Inflammatory macrophage treated with lipopolysaccharide for 4 hours (primary cell): Measurements from ENCODE around the gene SLC9A3.
"Not testable (repeated sequence)": the region's sequence is repeated elsewhere in the genome, so short reads cannot be mapped to it uniquely, and the experiment has no call there.

Experiments used
- DNase-seq: peaks from one replicate; pipeline ENCODE4 v3.0.0-alpha.2; 2020

The SLC9A3 gene

DNA sequence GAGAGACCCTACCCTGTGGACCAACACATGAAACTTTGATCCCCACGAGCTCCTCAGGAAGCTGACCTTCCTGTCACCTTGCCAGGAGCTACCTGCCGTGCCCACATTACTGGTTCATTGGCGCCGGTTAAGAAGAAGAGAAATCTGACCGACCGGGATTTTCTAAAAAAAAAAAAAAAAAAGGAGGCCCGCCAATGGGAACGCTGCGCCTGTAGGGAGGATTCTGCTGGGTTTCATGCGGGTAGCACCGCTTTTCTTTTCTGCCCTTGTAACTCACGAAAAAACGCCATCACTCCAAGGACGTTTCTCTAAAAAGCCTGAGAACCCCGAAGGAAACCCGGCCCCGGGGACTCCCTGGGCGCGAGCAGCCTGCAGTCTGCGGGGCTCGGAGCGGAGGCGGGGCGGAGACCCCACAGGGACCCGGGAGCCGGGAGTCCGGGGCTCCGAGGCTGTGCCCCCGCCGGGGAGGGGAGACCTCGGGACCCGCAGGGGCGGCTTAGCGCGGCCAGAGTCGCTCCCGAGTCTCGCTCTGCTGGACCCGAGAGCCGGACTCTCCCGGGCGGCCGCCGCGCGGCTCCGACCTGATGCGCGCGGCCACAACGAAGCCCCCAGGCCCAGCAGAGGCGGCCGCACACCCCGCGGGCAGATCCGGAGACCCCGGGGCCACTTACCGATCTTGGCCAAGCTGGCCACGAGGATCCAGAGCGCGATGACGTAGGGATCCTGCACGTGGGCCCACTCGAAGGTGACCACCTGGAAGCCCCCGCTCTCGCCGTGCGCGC lies 617 bp downstream of the SLC9A3 start:
- no peak for DNase-seq

DNA sequence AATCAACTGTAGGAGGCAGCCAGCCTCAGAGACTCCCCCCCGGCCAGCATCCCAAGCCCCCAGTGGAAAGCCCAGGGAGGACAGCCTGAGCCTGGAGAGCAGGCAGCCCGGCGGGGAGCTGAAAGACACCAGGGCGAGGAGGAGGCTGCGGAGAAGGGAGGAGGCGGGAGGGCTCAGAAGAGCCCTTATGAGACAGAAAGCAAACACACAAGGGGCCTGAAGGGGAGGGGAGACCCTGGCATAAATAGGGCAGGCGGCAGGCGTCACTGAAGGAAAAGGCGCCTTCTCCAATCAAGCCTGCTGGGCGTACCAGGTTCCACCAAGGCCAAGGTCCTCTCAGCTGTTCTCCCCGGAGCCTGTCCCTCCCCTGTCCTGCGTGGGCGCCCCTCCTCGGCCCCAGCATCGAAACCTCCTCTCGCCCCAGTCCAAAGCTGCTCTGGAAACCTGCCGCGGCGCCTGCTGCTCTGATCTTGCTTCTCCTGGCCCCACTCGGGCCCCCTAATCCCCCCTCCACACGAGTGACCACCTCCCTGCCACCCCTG lies 1.3 kb downstream of the SLC9A3 start:
- DNase-seq, result no peak

DNA sequence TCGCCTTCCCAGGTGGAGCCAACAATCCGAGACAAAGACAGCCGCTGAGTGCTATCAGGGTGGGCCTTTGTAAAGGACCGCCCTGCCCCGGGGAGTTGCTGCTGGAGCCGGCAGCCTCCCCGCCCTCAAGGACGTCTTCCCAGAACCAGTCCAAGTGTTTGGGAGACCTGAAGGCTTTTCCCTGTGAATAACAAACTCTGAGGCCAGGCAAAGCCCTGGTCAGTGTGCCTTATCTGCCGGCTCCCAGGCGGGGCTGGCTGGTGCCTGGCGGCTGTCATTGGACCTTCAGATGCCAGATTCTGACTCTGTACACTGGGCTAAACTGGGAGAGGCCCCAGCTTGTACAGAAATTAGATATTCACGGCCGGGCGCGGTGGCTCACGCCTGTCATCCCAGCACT lies 2.1 kb downstream of the SLC9A3 start:
- no peak for DNase-seq

DNA sequence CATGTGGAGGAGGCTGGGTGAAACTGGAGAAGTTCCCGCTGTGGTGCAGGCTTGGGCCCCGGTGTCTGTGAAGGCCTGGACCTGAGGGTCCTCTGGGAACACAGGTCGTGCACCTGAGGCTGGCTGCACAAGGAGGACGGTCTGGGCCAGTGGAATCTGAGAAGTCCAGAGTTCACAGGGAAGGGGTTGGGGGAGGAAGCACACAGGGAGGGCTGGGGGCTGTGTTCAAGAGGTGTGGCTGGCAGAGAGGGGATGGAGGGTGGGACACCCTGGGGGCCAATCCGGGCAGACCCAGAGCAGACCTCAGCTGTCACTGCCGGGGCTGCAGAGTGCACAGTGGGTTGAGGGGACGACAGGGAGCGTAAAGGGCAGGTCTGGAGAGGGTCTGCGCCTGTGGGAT lies 2.6 kb downstream of the SLC9A3 start:
- no peak for DNase-seq

DNA sequence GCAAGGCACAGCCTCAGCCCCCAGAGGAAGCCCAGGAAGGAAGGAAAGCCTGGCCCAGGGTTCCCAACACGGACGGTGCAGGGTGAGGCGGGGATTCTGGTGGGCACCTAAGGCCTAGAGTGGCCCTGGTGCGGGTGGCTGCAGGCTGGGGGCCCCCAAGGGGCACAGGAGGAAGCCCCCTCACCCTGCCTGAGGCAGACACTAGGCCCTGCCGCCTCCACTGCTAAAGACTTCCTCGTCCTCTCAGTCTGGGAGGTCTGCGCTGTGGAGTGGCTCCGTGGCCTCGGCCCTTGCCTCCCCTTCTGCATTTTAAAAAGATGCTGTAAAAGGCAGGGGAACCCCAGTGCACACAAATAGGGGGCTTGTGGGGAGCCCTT lies 3.4 kb downstream of the SLC9A3 start:
- no peak for DNase-seq

DNA sequence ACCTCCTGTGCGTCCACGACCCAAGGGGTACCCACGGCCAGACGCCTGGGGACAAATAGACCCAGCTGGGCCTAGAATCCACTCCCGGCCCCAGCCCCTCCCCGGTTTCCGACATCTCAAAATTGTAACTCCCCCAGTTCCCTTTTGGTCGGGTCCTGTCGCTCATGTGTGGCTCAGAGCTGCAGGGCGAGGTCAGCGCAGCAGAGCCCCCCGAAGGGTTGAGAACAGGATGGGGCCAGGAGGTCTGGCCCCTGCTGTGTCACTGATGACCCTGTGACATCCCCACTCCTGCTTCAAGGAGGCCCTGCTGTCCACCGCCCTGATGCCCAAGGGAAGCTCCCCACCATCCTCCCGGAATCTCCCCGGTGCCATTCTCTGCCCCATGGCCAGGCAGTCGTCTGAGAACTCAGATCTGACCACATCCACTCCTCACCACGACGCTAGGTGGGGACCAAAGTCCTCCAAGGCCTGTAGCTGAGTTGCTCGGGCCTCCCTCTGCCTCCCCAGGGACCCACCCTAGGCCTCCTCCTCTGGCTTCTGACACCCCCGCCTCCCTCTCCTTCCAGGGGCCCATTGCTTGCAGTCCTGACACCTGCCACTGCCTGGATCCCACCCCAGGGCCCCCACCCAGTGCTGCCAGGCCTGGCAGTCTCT lies 3.9 kb downstream of the SLC9A3 start:
- DNase-seq, result no peak

DNA sequence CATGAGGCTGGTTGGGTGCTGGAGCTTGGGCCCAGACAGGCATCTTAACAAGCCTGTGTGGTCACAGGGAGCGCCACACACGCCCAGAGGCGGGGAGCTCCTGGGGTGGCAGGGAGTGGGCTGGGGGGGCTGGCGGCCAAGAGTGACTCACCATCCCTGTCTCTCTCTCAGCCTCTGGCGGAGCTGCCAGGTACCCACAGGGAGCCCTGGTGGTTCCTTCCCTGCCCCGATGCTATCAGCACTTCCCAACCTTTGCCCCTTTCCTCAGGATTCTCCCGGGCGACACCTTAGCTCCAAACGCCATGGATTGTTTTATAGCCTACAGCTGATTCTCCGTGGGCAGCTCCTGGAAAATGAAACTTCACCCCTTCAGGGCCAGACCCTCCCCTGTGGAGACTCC lies 5.5 kb downstream of the SLC9A3 start:
- DNase-seq, result no peak

DNA sequence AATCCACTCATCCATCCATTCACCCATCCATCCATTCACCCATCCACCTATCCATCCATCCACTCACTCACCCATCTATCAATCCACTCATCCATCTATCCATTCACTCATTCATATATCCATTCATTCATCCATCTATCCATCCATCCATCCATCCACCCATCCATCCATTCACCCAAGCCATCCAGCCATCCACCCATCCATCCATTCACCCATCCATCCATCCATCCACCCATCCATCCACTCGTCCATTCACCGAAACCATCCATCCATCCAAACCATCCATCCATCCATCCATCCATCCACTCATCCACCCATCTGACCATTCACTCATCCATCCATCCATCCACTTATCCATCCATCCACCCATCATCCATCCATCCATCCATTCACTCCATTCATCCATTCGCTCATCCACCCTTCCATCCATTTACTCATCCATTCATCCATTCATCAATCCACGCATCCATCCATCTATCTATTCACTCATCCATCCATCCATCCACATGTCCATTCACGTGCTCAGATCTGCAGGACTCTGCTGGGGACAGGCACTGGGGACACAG lies 6.6 kb downstream of the SLC9A3 start:
- no peak for DNase-seq

DNA sequence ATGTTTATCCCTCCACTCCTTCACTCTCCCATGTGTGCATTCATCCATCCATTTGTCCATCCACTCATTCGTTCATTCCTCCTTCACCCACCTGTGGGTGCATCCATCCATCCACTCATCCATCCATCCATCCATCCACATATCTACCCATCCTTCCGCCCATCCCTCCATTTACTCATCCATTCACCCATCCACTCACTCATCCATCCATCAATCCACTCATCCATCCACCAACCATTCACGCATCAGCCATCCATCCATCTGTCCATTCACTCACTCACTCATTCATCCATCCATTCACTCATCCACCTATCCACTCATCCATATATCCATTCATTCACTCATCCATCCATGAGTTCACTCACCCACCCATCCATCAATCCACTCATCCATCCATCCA lies 7.3 kb downstream of the SLC9A3 start:
- DNase-seq, result no peak

DNA sequence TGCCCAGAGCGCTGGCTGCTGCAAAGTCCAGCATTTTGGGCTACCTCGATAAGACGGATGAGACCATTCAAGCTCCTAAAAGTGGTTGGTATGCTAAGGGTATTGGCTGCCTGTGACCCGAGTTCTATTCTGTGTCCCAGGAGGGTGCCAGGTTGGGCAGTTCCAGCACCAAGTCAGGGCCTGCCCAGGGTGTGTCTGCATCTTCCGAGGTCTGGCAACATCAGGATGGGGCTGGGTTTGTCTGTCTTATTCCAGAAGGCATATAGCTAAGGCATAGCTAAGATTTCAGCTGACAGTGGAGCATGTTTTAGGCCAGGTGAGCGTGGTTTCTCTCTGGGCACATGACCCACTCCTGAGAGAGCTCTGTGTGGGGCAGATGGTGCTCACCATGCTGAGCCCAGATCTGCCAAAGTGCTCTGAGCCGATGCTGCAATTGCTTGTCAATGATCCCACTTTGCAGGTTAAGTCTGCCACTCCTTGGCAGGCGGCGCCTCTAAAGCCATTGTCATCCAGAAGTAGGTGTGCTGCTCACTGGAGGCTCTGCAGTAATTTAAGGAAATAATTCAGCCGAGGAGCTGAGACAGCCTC lies 7.8 kb downstream of the SLC9A3 start:
- DNase-seq, result no peak

DNA sequence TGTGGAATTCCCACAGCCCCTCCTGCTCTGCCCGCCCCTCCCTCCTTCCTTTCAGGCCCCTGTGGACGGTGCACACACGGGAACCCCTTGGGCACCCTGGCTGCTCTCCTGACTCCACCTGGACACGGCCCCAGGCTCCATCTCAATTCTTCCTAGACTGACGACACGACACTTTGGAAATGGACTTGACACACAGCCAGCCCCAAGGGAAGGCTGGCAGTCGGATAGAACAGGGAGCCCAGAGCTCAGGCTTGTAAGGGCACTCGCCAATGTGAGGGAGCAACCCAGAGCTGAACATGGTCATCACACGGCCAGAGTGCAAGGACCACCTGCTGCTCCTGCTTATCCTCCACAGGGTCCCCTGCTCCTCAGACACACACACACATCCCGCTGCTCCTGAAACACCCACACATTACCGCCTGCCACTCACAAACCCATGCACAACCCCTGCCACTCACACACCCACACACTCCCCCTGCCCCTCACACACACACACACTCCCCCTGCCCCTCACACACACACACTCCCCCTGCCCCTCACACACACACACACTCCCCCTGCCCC lies 8.9 kb downstream of the SLC9A3 start:
- no peak for DNase-seq

DNA sequence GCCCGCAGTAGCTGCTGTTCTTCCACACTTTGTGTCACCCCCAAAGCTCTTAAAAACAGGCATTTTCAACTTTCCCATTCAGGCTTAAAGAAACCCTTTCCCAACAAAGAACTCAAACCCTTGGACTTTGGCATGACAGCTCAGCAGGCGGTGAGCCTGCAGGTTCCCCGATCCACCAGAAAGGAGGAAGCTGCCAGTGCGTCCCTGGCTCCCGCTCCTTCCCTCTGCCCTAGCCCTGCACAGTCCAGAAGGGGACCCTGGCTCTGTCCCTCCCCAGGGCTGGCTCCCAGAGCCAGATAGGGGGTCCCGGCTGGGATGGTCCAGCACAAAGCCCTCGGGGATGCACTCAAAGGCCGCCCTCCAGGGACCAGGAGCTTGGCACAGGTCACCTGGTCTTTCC lies 9.6 kb downstream of the SLC9A3 start:
- no peak for DNase-seq

DNA sequence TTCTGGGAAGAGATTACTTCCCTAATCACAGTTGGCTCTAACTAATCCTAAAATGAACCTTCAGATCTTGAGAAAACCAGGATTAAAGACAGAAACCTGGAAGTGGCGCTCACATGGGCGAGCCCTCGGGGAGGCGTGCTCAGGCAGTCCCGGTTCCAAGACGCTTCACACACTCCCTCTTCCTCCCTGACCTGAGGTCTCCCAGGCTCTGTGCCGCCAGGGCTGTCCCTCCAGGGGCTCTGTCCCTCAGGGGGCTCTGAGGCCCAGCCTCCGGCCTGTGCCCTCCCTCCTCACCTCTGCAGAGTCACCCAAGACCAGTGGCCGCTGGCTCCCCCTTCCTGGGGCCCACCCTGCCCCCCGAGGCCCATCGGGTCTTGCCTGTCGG lies 10.2 kb downstream of the SLC9A3 start:
- no peak for DNase-seq

DNA sequence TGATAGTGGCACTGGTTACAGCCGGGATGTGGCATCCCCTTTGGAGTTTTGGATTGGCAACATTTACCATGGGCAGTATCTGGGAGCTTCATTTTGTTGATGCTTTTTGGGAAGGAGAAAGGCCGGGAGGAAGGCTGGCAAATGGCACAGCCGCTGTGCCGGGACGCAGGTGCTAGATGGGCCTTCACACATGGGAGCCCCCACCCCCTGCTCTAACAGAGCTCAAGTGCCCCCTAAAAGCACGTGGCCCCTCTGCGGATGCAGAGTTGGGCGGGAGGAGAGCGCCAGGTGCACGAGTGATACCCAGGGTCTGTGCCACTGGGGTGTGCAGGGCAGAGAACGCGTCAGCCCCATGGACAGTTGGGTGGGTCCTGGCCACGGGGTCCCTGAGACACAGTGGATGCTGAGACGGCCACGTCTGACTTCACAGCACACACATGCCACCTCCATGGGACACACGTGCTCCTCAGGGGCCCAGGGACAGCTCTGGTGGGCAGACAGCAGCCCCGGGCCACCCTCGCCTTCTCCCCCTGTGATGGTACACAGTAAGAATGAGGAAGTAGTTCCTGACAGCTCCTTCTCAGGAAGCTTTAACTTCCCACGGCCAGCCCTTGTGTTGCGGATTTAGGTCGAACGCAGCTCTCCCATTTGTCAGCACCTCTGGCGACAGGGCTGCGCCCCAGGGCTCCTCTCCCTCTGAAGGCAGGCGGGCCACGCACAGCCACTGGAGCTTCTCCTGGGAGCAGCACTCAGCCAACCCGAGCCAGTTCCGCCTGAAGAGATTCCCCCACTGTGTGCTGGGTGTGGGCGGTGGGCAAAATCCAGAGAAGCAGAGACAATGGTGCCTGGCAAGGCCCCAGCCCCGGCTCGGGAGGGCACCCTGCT lies 10.8 kb downstream of the SLC9A3 start:
- DNase-seq, result peak; percentile 37

DNA sequence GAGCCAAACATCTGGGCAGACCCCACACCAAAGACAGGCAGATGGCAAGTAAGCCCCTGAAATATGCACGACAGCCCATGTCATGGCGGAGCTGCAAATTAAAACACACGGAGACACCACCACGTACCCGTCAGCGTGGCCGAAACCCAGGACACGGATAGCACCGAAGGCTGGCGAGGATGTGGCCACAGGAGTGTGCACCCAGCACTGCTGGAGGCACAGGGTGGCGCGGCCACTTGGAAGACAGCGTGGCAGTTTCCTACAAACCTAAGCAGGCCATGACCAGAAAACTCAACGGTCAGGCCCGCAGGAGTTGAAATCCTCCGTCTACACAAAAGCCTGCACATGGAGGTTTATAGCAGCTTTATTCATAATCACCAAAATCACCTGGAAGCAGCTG lies 12.8 kb downstream of the SLC9A3 start:
- DNase-seq, result no peak

DNA sequence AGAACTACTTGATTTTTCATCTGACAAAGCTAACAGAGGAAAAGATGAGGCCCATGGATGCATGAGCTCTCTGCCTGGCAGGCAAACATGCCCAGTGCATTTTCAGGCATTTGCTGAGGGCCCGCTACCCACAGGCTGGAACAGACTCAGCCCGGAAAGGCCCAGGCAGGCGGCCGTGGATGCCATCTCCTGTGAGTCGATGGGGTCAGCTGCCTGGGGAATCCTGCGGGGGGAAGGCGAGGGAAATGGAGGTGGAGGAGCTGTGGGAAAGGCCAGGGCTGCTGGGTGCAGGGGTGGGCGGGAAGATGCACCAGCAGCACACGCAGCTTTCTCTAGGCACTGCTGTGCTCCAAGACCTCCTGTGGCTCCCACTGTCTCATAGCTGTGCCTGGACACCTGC lies 13.7 kb downstream of the SLC9A3 start:
- DNase-seq, result no peak

DNA sequence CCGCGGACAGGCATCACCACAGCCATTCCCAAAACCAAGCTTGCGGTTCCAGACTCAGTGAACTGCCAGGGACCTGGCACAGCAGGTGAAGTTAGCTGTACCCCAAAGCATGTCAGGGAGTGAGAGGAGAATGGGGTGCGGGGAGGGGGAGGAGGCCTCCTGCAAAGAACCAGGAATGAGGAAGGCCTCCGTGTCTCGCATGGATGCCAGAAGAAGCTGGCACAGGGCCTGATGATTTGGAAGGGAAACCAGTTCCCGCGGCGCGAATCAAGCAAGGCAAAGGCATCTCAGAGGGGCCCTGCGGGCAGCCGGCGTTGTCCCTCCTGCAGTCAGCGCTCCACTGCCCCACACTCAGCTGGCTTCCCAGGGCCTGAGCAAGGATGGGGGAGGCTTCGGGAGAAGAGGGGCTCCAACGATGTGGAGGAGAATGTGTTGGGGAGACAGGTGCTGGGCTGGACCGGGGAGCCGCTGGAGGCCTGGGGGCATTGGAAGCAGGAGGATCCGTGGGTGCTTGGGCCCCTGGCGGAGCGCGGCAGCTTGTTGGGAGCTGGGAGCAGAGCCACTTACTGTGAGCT lies 14.6 kb downstream of the SLC9A3 start:
- DNase-seq, result no peak

DNA sequence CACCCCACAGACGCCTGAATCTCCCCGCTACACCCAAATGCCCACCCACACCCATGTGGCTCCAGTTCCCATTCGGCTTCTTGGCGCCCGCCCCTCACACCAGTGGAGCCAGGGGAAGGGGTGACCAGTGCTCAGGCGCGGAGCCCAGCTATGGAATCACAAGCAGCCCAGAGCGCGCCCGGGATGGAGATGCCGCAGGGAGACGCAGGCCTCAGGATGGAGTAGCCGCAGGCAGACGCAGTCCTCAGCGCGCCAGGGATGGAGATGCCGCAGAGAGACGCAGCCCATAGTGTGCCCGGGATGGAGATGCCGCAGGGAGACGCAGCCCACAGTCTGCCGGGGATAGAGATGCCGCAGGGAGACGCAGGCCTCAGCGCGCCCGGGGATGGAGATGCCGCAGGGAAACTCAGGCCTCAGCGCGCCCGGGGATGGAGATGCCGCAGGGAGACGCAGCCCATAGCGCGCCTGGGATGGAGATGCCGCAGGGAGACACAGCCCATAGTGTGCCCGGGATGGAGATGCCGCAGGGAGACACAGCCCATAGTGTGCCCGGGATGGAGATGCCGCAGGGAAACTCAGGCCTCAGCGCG lies 16.2 kb downstream of the SLC9A3 start:
- not testable (repeated sequence) for DNase-seq

DNA sequence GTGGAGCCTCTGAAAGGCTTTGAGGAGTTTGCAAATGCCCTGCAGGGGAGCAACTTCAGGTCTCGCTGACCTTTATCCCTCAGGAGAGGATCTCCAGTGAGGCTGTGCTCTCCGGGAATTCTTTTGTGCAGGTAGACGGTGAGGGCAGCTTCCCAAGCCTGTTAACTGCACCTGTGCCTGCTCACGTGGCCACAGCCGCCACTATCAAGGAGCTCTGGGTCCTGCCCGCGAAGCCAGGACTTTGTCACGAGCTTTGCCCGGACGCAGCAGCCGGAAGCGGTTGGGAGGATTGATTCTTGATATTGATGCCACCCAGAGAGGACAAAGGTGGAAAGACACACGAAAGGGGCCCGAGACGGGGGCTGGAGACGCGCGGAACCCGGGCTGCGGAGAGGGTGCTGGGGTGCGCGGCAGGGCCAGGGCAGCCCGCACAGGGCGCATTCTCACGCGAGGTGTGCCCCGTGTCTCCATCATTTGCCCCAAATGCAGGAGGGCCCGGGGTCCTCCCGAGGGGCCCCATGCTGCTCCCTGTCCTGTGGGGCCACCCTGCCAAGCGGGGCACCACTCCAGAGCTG lies 18.2 kb downstream of the SLC9A3 start:
- DNase-seq, result no peak

DNA sequence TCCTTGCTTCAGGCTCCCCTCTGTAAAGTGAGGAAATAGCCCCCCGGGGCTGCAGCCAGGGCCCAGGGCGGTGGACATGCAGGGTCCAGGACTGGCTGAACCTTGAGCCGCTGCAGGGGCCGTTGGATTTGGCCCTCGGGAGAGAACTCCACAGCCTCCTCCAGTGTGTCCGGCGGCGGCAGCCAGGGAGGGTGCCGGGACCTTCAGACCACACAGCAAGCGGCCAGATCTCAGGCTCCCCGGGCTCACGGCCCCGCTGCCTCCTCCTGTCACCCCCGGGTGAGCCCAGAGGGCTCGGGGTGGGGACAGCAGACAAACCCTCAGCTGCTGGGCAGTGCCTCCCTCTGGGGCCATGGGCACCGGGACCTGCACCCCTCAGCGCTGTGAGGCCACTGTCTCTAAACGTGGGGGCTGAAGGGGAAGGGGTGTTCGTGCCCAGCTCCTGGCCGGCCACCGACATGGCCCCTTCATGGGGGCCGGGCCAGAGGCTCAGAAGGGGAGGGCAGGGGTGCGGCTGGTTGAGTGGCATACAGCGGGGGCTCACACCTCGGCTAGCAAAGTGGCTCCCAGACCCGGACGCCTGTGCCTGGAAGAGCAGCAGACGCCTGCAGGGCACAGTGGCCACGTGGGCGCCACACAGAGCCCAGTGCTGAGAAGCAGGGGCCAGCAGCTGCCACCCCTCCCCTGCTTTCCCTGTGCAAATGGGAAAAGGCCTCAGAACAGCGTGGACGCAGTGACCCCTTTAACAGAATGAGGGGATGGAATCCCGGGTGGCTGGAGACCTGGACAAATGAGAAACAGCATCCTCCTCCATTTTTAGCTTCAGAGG lies 19.7 kb downstream of the SLC9A3 start:
- no peak for DNase-seq
